ENCODE measurements around the gene TSPEAR.

Gene TSPEAR

DNA sequence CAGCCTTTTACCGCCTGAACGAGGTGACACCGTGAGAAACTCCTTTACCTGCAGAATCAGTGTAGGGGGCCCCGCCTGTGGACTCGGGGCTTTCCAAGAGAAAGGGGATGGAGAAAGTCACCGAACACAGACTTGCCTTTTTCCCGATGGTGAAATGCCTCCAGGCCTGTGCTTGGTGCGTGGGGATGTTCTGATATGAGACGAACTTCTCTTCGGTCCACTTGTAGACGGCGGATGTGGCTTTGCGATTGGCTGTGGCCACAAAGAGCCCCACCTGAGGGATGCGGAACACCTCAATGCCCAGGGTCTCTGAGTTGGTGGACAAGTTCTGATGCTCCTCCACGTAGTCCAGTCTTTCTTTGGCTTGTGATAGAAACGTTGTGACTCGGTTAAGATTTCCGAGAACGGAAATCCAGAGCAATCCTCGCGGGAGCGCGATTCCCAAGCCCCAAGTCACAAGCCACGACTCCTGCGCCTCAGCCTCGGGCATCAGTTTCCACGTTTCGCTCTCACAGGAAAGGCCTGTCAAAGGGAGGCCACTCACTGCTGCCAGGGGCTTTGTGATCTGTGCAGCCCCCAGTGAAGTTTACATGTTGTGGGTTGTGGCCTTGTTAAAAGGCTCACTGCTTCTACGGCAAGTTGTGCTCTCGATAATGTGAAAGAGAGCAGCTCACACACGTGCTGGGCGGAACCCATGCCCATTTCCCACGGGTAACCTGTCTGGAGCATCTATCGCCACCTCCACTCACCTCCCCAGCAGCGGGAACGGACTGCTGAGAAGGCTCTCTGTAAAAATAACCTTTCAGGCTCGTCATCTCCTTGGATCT, 184.0 kb downstream of the TSPEAR start:
- Mint-ChIP-seq H3K27me3 (ENCODE audit: low read depth) (peaks cover 11% of the 10 kb centered on the region), H3K9me3 (no peaks in the 10 kb centered on the region), H3K4me3 (no peak overlapping the region), H3K36me3 (ENCODE audit: low read depth) (no peaks in the 10 kb centered on the region), H3K4me1 (no peaks in the 10 kb centered on the region), H3K27ac (no peak overlapping the region)
- TF ChIP-seq, protein P1, sequence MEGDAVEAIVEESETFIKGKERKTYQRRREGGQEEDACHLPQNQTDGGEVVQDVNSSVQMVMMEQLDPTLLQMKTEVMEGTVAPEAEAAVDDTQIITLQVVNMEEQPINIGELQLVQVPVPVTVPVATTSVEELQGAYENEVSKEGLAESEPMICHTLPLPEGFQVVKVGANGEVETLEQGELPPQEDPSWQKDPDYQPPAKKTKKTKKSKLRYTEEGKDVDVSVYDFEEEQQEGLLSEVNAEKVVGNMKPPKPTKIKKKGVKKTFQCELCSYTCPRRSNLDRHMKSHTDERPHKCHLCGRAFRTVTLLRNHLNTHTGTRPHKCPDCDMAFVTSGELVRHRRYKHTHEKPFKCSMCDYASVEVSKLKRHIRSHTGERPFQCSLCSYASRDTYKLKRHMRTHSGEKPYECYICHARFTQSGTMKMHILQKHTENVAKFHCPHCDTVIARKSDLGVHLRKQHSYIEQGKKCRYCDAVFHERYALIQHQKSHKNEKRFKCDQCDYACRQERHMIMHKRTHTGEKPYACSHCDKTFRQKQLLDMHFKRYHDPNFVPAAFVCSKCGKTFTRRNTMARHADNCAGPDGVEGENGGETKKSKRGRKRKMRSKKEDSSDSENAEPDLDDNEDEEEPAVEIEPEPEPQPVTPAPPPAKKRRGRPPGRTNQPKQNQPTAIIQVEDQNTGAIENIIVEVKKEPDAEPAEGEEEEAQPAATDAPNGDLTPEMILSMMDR (IDR thresholded peaks at IDR 0.05; ENCODE audit: unreplicated experiment in 3 of 3), result no peak

DNA sequence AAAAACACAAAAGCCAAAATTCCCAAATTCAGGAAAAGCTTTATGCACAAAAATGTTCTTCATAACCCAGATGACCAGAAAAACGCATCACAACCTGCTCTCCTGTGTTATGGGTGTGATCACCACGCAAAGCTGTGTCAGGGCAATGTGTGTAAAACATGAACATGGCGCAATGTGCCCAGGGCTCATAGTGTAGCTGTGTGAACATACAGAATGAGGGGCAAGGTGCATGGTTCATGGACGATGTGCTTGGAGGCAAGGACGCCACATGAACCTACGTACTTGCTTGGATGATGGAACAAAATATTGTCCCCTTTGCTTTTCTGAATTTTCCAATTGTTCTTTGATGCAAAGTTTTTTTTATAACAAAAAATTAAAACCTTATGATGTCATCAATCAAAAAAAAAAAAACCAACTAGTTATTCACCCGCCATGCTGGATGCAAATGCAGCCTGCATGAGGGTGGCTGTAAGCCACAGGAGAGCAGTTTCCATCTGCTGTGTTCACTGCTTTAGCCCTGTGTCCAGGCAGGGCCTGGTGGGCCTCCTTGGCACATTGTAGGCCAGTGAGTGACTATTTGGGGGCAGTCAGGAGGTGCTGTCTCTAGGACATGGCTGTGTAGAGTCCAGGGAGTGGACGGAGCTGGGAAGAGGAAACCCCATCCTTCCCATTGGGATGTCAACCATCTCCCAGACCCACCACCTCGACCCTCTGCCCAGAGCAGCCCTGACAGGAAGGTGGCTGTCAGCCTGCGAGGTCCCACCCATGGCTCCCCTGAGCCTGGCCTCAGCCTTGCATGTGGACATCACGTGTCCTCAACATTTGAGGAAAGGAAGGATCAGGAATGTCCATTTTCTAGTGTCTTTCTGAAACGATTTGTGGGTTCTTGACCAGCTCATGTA, 185.0 kb downstream of the TSPEAR start:
- Mint-ChIP-seq H3K27ac (no peak overlapping the region), H3K4me1 (no peaks in the 10 kb centered on the region), H3K9me3 (no peaks in the 10 kb centered on the region), H3K27me3 (ENCODE audit: low read depth) (peaks cover 10% of the 10 kb centered on the region), H3K36me3 (ENCODE audit: low read depth) (no peaks in the 10 kb centered on the region), H3K4me3 (no peak overlapping the region)
- TF ChIP-seq, protein P1 (IDR thresholded peaks at IDR 0.05; ENCODE audit: unreplicated experiment in 3 of 3), result no peak

DNA sequence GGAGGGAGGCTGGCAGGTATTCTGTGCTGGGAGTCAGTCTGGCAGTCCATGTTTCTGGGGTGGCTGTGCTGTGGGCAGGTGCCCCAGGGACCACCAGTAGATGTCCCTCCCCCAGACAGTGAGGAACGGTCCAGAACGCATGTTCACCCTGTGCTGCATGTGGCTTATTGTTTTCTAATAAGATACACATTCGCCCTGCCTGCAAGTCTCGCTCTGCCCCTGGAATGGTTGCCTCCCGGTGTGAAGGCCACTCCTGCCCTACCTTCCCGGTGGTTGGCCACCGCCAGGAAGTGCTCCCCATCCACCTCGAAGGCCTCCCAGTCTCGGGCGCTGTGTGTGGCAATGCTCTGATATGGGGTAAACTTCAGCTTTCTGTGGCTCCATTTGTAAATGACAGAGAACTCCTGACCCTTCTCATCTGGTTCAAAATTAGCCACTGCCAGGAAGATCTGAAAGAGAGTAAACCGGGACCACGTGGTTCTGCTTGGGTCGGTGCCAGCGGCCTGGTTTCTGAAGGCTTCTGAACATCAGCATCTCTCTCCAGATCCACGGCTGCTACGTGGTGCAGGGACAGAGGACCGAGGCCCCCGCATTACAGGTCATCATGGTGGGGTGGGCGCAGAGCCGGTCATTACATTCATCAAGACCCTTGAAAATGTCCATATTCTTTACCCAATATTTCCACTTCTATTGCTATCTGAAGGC, 185.8 kb downstream of the TSPEAR start:
- Mint-ChIP-seq H3K27me3 (ENCODE audit: low read depth) (peaks cover 5% of the 10 kb centered on the region), H3K4me3 (no peak overlapping the region), H3K36me3 (ENCODE audit: low read depth) (no peaks in the 10 kb centered on the region), H3K9me3 (no peaks in the 10 kb centered on the region), H3K27ac (no peak overlapping the region), H3K4me1 (no peaks in the 10 kb centered on the region)
- TF ChIP-seq, protein P1 (IDR thresholded peaks at IDR 0.05; ENCODE audit: unreplicated experiment in 3 of 3), result no peak

DNA sequence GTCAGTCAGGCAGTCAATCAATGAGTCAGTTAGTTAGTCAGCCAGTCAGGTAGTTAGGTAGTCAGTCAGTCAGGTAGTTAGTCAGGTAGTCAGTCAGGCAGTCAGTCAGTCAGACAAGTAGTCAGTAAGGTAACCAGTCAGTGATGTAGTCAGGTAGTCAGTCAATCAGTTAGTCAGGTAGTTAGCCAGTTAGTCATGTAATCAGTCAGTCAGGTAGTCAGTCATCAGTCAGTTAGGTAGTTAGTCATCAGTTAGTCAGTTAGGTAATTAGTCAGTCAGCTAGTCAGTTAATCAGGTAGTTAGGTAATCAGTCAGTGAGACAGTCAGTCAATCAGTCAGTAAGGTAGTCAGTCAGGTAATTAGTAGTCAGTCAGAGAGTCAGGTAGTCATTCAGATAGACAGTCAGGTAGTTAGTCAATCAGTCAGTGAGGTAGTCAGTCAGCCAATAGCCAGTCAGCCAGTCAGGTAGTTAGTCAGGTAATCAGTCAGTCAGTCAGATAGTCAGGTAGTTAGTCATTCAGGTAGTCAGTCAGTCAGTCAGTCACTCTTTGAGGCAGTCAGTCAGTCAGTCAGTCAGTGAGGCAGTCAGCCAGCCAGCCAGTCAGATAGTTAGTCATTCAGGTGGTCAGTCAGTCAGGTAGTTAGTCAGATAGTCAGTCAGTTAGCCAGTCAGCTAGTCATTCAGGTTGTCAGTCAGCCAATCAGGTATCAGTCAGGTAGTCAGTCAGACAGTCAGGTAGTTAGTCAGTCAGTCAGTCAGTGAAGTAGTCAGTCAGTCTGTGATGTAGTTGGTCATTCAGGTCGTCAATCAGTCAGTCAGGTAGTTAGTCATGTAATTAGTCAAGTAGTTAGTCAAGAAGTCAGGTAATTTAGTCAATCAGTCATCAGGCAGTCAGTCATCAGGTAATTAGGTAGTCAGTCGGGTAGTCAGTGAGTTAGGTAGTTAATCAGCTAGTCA, 186.7 kb downstream of the TSPEAR start:
- TF ChIP-seq, protein P1 (IDR thresholded peaks at IDR 0.05; ENCODE audit: unreplicated experiment in 3 of 3), result no peak
- no peaks in the 10 kb centered on the region for H3K27me3 Mint-ChIP-seq (ENCODE audit: low read depth)
- H3K4me1 Mint-ChIP-seq, result no peaks in the 10 kb centered on the region
- no peak overlapping the region for H3K27ac Mint-ChIP-seq
- H3K36me3 Mint-ChIP-seq (ENCODE audit: low read depth), result no peaks in the 10 kb centered on the region
- no peak overlapping the region for H3K4me3 Mint-ChIP-seq
- H3K9me3 Mint-ChIP-seq, result no peaks in the 10 kb centered on the region

Data from nephron (organoid).